Neural progenitor cell (in vitro differentiated cells): ENCODE data around the gene MAGI2. TPM values are rescaled to one million over a fixed set of nuclear protein-coding genes. Genes with fewer than 3 reads are reported as not detected.

Experiments
- DNase-seq: peaks from one replicate; pipeline ENCODE4 v3.0.0-alpha.2; 2016; ENCODE audit warnings: low spot score
- H2AFZ ChIP-seq: fragments of 200-600 bp; sonication (generic); replicated peaks from 2 replicates; pipeline ENCODE4 v1.6.1; 2016; ENCODE audit warnings: antibody characterized with exemption
- H3F3A ChIP-seq: fragments of 200-600 bp; sonication (generic); 2 replicates; pipeline ENCODE4 v1.6.1; 2016; ENCODE audit warnings: antibody characterized with exemption, low read depth
- H3K27ac ChIP-seq: fragments of 200-600 bp; sonication (generic); 2 replicates; pipeline ENCODE4 v1.5.1; 2016; ENCODE audit warnings: mild to moderate bottlenecking
- H3K27me3 ChIP-seq: fragments of 200-600 bp; sonication (generic); 2 replicates; pipeline ENCODE4 v1.6.1; 2016; ENCODE audit warnings: mild to moderate bottlenecking, moderate library complexity
- H3K36me3 ChIP-seq: fragments of 200-600 bp; sonication (generic); 2 replicates; pipeline ENCODE4 v1.5.1; 2016
- H3K4me1 ChIP-seq: fragments of 200-600 bp; sonication (generic); 2 replicates; pipeline ENCODE4 v1.6.1; 2016; ENCODE audit warnings: mixed run types
- H3K4me2 ChIP-seq: fragments of 200-600 bp; sonication (generic); 2 replicates; pipeline ENCODE4 v1.6.1; 2016
- H3K4me3 ChIP-seq: fragments of 200-600 bp; sonication (generic); 2 replicates; pipeline ENCODE4 v1.5.1; 2016
- H3K79me2 ChIP-seq: fragments of 200-600 bp; sonication (generic); 2 replicates; pipeline ENCODE4 v1.6.1; 2016; ENCODE audit warnings: low read depth
- H3K9ac ChIP-seq: fragments of 200-600 bp; sonication (generic); 2 replicates; pipeline ENCODE4 v1.6.1; 2016
- H3K9me3 ChIP-seq: fragments of 200-600 bp; sonication (generic); 2 replicates; pipeline ENCODE4 v1.5.1; 2016; ENCODE audit warnings: low read depth
- H4K20me1 ChIP-seq: fragments of 200-600 bp; sonication (generic); 2 replicates; pipeline ENCODE4 v1.6.1; 2016; ENCODE audit warnings: low read depth
- H3K27ac Mint-ChIP-seq: 3 replicates; pipeline ENCODE4 v1.8.0; 2021; ENCODE audit warnings: mixed read lengths
- H3K27me3 Mint-ChIP-seq: 2 replicates; pipeline ENCODE4 v1.8.0; 2022; ENCODE audit warnings: low read depth, mild to moderate bottlenecking, inconsistent platforms, moderate library complexity, mixed read lengths; ENCODE audit not compliant: insufficient read depth
- H3K36me3 Mint-ChIP-seq: 3 replicates; pipeline ENCODE4 v1.8.0; 2021; ENCODE audit warnings: mixed read lengths
- H3K4me1 Mint-ChIP-seq: 3 replicates; pipeline ENCODE4 v1.8.0; 2021; ENCODE audit warnings: mixed read lengths
- H3K4me3 Mint-ChIP-seq: 3 replicates; pipeline ENCODE4 v1.8.0; 2021; ENCODE audit warnings: mild to moderate bottlenecking, moderate library complexity, mixed read lengths
- H3K9me3 Mint-ChIP-seq: 3 replicates; pipeline ENCODE4 v1.8.0; 2020; ENCODE audit warnings: mixed read lengths
- CTCF ChIP-seq: fragments of 200-600 bp; sonication (generic); IDR thresholded peaks from 2 replicates; pipeline ENCODE4 v1.5.1; 2017; ENCODE audit warnings: antibody characterized with exemption, mild to moderate bottlenecking
- EZH2 ChIP-seq: fragments of 200-600 bp; sonication (generic); IDR thresholded peaks from 2 replicates; pipeline ENCODE4 v1.6.1; 2017; ENCODE audit warnings: antibody characterized with exemption, mild to moderate bottlenecking, moderate library complexity
- EZH2phosphoT487 ChIP-seq: fragments of 200-600 bp; sonication (generic); IDR thresholded peaks from 2 replicates; pipeline ENCODE4 v1.6.1; 2017; ENCODE audit warnings: antibody characterized with exemption
- total RNA-seq: library from RNA; depleted of rRNA; stranded (reverse); fragments of >200 nt; gene quantifications from 2 replicates; pipeline ENCODE4 v1.2.3, GENCODE V29; 2015; ENCODE audit warnings: low replicate concordance

Gene MAGI2
- total RNA-seq, 1 donor from 2014 or later = 5.8 TPM

DNA sequence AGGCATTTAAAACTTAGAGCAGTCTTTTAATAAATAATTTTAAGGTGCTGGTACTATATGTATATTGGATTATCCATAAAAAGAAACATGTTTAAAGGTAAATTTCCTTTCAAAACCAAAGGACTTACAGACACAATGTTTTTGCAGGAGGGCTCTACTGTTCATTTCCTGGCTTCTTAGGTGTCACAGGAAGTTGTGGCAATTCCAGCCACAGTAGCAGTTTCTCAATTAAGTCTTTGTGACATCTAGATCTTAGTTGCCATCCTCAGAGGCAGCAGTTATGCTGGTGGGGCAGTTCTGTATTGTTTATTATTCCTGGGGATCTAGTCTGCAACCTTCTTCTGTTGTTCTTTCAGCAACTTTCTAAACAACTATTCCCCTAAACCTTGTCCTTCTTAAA is 460.1 kb downstream of the MAGI2 start:
- DNase-seq = no peak
- TF ChIP-seq CTCF (no peak), EZH2 (no peak), EZH2phosphoT487 (no peak)
- Histone ChIP-seq H3K4me1 (no peaks in the 10 kb centered on the region), H3K4me2 (no peak overlapping the region), H3K36me3 (no peaks in the 10 kb centered on the region), H3K4me3 (no peak overlapping the region), H4K20me1 (no peaks in the 10 kb centered on the region), H3K9me3 (no peaks in the 10 kb centered on the region), H3K9ac (no peak overlapping the region), H3K79me2 (no peaks in the 10 kb centered on the region), H2AFZ (no peak overlapping the region), H3K27me3 (no peaks in the 10 kb centered on the region), H3K27ac (no peak overlapping the region), H3F3A (no peaks in the 10 kb centered on the region)
- Mint-ChIP-seq H3K36me3 (no peaks in the 10 kb centered on the region), H3K9me3 (no peaks in the 10 kb centered on the region), H3K27me3 (no peaks in the 10 kb centered on the region), H3K4me3 (no peak overlapping the region), H3K4me1 (no peaks in the 10 kb centered on the region), H3K27ac (no peak overlapping the region)

- Mint-ChIP-seq H3K4me3 (no peak overlapping the region), H3K4me1 (no peaks in the 10 kb centered on the region), H3K9me3 (no peaks in the 10 kb centered on the region), H3K27ac (no peak overlapping the region), H3K36me3 (no peaks in the 10 kb centered on the region), H3K27me3 (no peaks in the 10 kb centered on the region)
- no peak overlapping the region for H3K4me2 ChIP-seq
- H3K36me3 ChIP-seq = no peaks in the 10 kb centered on the region
- no peaks in the 10 kb centered on the region for H4K20me1 ChIP-seq
- no peaks in the 10 kb centered on the region for H3K27me3 ChIP-seq
- H3K27ac ChIP-seq = no peak overlapping the region
- H3K4me1 ChIP-seq = no peaks in the 10 kb centered on the region
- no peak overlapping the region for H3K9ac ChIP-seq
- TF ChIP-seq EZH2 (no peak), EZH2phosphoT487 (no peak), CTCF (no peak)
- no peak for DNase-seq
- no peak overlapping the region for H2AFZ ChIP-seq
- H3F3A ChIP-seq = no peaks in the 10 kb centered on the region
- no peaks in the 10 kb centered on the region for H3K79me2 ChIP-seq
- H3K4me3 ChIP-seq = no peak overlapping the region
- no peaks in the 10 kb centered on the region for H3K9me3 ChIP-seq
These were observed 468.0 kb downstream of the MAGI2 start for GRCh38 chr7:78985509-78985908.

DNA sequence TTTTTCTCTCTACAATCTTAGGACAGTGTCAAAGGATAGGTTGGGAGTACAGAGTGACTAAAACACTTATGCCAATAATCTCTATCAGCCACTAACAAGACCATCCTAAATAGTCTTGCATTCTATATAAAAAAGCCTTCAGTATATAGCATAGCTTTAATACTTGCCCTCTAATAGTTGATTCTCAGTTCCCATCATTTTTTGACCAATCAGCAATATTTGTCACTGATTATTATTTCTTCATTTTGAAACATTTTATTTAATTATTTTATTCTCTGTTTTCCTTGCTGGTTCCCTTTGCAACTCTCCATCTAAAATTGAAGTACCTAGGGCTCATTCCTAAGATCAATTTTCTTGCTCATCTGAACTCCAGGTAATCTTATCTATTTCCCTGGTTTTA is 470.0 kb downstream of the MAGI2 start:
- no peak overlapping the region for H3K4me2 ChIP-seq
- Mint-ChIP-seq H3K4me3 (no peak overlapping the region), H3K36me3 (no peaks in the 10 kb centered on the region), H3K27me3 (no peaks in the 10 kb centered on the region), H3K4me1 (no peaks in the 10 kb centered on the region), H3K27ac (no peak overlapping the region), H3K9me3 (no peaks in the 10 kb centered on the region)
- no peak overlapping the region for H2AFZ ChIP-seq
- DNase-seq = no peak
- H3K27me3 ChIP-seq = no peaks in the 10 kb centered on the region
- no peaks in the 10 kb centered on the region for H4K20me1 ChIP-seq
- no peaks in the 10 kb centered on the region for H3F3A ChIP-seq
- H3K9ac ChIP-seq = no peak overlapping the region
- TF ChIP-seq EZH2 (no peak), CTCF (no peak), EZH2phosphoT487 (no peak)
- H3K9me3 ChIP-seq = no peaks in the 10 kb centered on the region
- no peaks in the 10 kb centered on the region for H3K79me2 ChIP-seq
- no peaks in the 10 kb centered on the region for H3K4me1 ChIP-seq
- no peaks in the 10 kb centered on the region for H3K36me3 ChIP-seq
- H3K27ac ChIP-seq = no peak overlapping the region
- H3K4me3 ChIP-seq = no peak overlapping the region

GRCh38 chr7:78970440-78970916 is 483.0 kb downstream of the MAGI2 start:
- Mint-ChIP-seq H3K27me3 (peaks cover 2% of the 10 kb centered on the region), H3K36me3 (no peaks in the 10 kb centered on the region), H3K27ac (no peak overlapping the region), H3K9me3 (no peaks in the 10 kb centered on the region), H3K4me3 (no peak overlapping the region), H3K4me1 (peaks cover 3% of the 10 kb centered on the region)
- Histone ChIP-seq H3K9me3 (no peaks in the 10 kb centered on the region), H3K27me3 (no peaks in the 10 kb centered on the region), H3K27ac (no peak overlapping the region), H3K4me1 (peaks cover 3% of the 10 kb centered on the region), H3K4me2 (no peak overlapping the region), H4K20me1 (no peaks in the 10 kb centered on the region), H3K4me3 (no peak overlapping the region), H3F3A (no peaks in the 10 kb centered on the region), H2AFZ (no peak overlapping the region), H3K9ac (no peak overlapping the region), H3K79me2 (no peaks in the 10 kb centered on the region), H3K36me3 (no peaks in the 10 kb centered on the region)
- no peak for TF ChIP-seq EZH2phosphoT487
- TF ChIP-seq CTCF = no peak
- TF ChIP-seq EZH2 = no peak
- DNase-seq = peak; percentile 65
